Adrenal gland (tissue), 19 donors: Measurements from ENCODE around the gene DIAPH2. TPM values are rescaled to one million over a fixed set of nuclear protein-coding genes. Genes with fewer than 3 reads are reported as not detected.
A peak's percentile ranks its signal among the peaks of the same experiment; 100 is the strongest.

Experiments
- DNase-seq, 7 donors: peaks; one replicate each; pipeline ENCODE4 v3.0.0-alpha.2; 2019 to 2020
- H3K27ac ChIP-seq, 5 donors: fragments of 200-600 bp; sonication (generic) in 4 of 5; 1 replicate in 3 of 5; 2 replicates in 2 of 5; pipeline versions ENCODE4 v1.5.1 to v1.8.0; 2016 to 2020; ENCODE audit warnings: mild to moderate bottlenecking in 1 of 5
- H3K27me3 ChIP-seq: fragments of 200-600 bp; 2 replicates; pipeline ENCODE4 v1.8.0; 2021
- H3K36me3 ChIP-seq, 2 donors: fragments of 200-600 bp; replicated peaks in 1 of 2; 1 replicate in 1 of 2; 2 replicates in 1 of 2; pipeline versions ENCODE4 v1.5.1 to v1.8.0; 2018 to 2022
- H3K4me1 ChIP-seq, 2 donors: fragments of 200-600 bp; replicated peaks in 1 of 2; 1 replicate in 1 of 2; 2 replicates in 1 of 2; pipeline versions ENCODE4 v1.5.1 to v1.8.0; 2018 to 2021
- H3K4me3 ChIP-seq, 4 donors: fragments of 200-600 bp; sonication (generic) in 3 of 4; one replicate each; pipeline ENCODE4 v1.5.1; 2016 to 2018
- H3K9me3 ChIP-seq, 3 donors: fragments of 200-600 bp; sonication (generic) in 1 of 3; replicated peaks in 1 of 3; 1 replicate in 2 of 3; 2 replicates in 1 of 3; pipeline versions ENCODE4 v1.5.1 to v1.8.0; 2016 to 2021
- POLR2A ChIP-seq, 2 donors: fragments of 450-650 bp; IDR thresholded peaks; one replicate each; pipeline ENCODE4 v1.6.1; 2017; ENCODE audit warnings: antibody characterized with exemption in 2 of 2, mild to moderate bottlenecking in 2 of 2, moderate library complexity in 1 of 2
- WGBS, 4 donors: extraction: QIAGEN DNeasy Blood & Tissue Kit in 2 of 4; methylation state at CpG; one replicate each; pipeline versions ENCODE4 v1.1.5 to v1.1.7; 2013 to 2017; 5-methylcytosine and 5-hydroxymethylcytosine counted together
- intact Hi-C, 2 donors: fragments of 100-400 bp; cut with DNase I; formaldehyde crosslinking; loops; one replicate each; pipeline versions ENCODE4 v1.14.1 to v1.15.0; 2022 to 2023
- long read RNA-seq, 10 donors: library from polyadenylated mRNA in 3 of 10; unstranded in 2 of 10; stranded (forward) in 1 of 10; transcript quantifications; one replicate each; pipeline ENCODE4 v2.0.0 and lab custom pipeline, GENCODE V29; 2021 to 2026
- polyA plus RNA-seq, 3 donors: library from polyadenylated mRNA; stranded (reverse); fragments of 200-250 nt in 2 of 3; fragments of 350-450 nt in 1 of 3; fragmentation: Illumina TruSeq in 1 of 3; extraction: RNeasy Lipid Tissue Mini Kit (QIAGEN cat#74804) in 1 of 3; gene quantifications; one replicate each; pipeline ENCODE4 v1.2.3, GENCODE V29; 2013 to 2014
- total RNA-seq, 9 donors: library from RNA; depleted of rRNA in 4 of 9; stranded (reverse); fragments of >200 nt in 4 of 9; fragments of 120-200 nt in 1 of 9; fragmentation: NEBNext Ultra II Directional in 1 of 9; extraction: Animal tissue kit (Norgen Biotek cat#: 25700) in 1 of 9; gene quantifications; one replicate each; pipeline versions ENCODE4 v1.1.0 to v1.2.4, GENCODE V29; 2013 to 2023
- TF ChIP-seq, protein P1 (sequence below), 6 experiments: fragments of 450-650 bp in 4 of 6; fragments of 200-600 bp in 2 of 6; sonication (generic) in 1 of 6; IDR thresholded peaks; 1 replicate in 5 of 6; 2 replicates in 1 of 6; pipeline versions ENCODE4 v1.5.1 to v1.8.0; 2016 to 2021; ENCODE audit warnings: antibody characterized with exemption in 6 of 6, mild to moderate bottlenecking in 2 of 6, moderate library complexity in 1 of 6
- donor health status: healthy with polysubstance abuse.
- donor health status: Bipolar disorder and iron deficiency.
- donor health status: DM: yes; HTN: yes; CAD: no.
- donor health status: DM: no; HTN: no; CAD: no.
- donor health status: DM: no; HTN: no; CAD: no.
- donor health status: DM: yes; HTN: yes; CAD: no.

Gene DIAPH2
- total RNA-seq = 10 to 100 TPM; 11.2 to 33.3 (median 14.1) TPM
- polyA plus RNA-seq = 1 to 10 TPM; 3.2 to 8.2 (median 5.3) TPM
- long read RNA-seq, donor 1 = 0 reads
- long read RNA-seq, donor 2, full-length matches to known transcripts = 1 of 1 reads
- long read RNA-seq, donor 2, partial matches to known transcripts = 0 of 1 reads
- long read RNA-seq, donor 2, other reads (novel, unspliced or antisense) = 0 of 1 reads
- long read RNA-seq, donor 3, full-length matches to known transcripts = 1 of 1 reads
- long read RNA-seq, donor 3, partial matches to known transcripts = 0 of 1 reads
- long read RNA-seq, donor 3, other reads (novel, unspliced or antisense) = 0 of 1 reads
- long read RNA-seq, donor 4, partial matches to known transcripts = 0 of 1 reads
- long read RNA-seq, donor 4, other reads (novel, unspliced or antisense) = 1 of 1 reads
- long read RNA-seq, donor 5, partial matches to known transcripts = 2 of 4 reads
- long read RNA-seq, donor 5, other reads (novel, unspliced or antisense) = 1 of 4 reads
- long read RNA-seq, donor 6, full-length matches to known transcripts = 1 of 4 reads
- long read RNA-seq, donor 6, partial matches to known transcripts = 0 of 4 reads
- long read RNA-seq, donor 6, other reads (novel, unspliced or antisense) = 3 of 4 reads
- long read RNA-seq, donor 7 = 0 reads
- long read RNA-seq, donor 8 = 0 reads
- long read RNA-seq, donor 9 = 0 reads
- long read RNA-seq, donor 10 = 0 reads

- peak; percentile 67 to 87 (median 81) for DNase-seq
- Histone ChIP-seq H3K27ac (peak within 1 kb of the TSS in 3 of 5 donors; percentile 51 to 66 (median 64)), H3K9me3 (no peaks in the 10 kb centered on the region), H3K4me1 (no peaks in the 10 kb centered on the region), H3K27me3 (no peaks in the 10 kb centered on the region), H3K36me3 (no peaks in the 10 kb centered on the region), H3K4me3 (peak within 1 kb of the TSS in 3 of 4 donors; percentile 18 to 68 (median 36))
- intact Hi-C loops = no loop called here
- 1 to 23% (median 7%) methylated on average over 33 to 57 of the region's 57 CpGs; no CpG with 5 or more reads in 1 of the 4 donors for WGBS, 4 donors
- TF ChIP-seq, protein P1, sequence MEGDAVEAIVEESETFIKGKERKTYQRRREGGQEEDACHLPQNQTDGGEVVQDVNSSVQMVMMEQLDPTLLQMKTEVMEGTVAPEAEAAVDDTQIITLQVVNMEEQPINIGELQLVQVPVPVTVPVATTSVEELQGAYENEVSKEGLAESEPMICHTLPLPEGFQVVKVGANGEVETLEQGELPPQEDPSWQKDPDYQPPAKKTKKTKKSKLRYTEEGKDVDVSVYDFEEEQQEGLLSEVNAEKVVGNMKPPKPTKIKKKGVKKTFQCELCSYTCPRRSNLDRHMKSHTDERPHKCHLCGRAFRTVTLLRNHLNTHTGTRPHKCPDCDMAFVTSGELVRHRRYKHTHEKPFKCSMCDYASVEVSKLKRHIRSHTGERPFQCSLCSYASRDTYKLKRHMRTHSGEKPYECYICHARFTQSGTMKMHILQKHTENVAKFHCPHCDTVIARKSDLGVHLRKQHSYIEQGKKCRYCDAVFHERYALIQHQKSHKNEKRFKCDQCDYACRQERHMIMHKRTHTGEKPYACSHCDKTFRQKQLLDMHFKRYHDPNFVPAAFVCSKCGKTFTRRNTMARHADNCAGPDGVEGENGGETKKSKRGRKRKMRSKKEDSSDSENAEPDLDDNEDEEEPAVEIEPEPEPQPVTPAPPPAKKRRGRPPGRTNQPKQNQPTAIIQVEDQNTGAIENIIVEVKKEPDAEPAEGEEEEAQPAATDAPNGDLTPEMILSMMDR (IDR thresholded peaks at IDR 0.05) = peak in 4 of 6 experiments; percentile 16 to 39 (median 29)
- peak in 1 of 2 donors; percentile 34 for TF ChIP-seq POLR2A (IDR thresholded peaks at IDR 0.05)
These were observed at the start of gene DIAPH2 for GRCh38 chrX:96684339-96685209. Gene DIAPH2 (plus strand): TSS chrX:96684842.

GRCh38 chrX:96650023-96650422 lies 34.6 kb upstream of the DIAPH2 start:
- TF ChIP-seq, protein P1 (IDR thresholded peaks at IDR 0.05) = no peak
- no peak for TF ChIP-seq POLR2A (IDR thresholded peaks at IDR 0.05)
- H3K9me3 ChIP-seq = no peaks in the 10 kb centered on the region
- no peak for DNase-seq
- no peak overlapping the region for H3K4me3 ChIP-seq
- no peaks in the 10 kb centered on the region for H3K36me3 ChIP-seq
- intact Hi-C loops = no loop called here
- H3K27ac ChIP-seq = no peak overlapping the region
- 75 to 88% (median 83%) methylated on average over 2 of the region's 2 CpGs for WGBS, 4 donors
- peaks cover 8% of the 10 kb centered on the region for H3K27me3 ChIP-seq
- no peaks in the 10 kb centered on the region for H3K4me1 ChIP-seq

- intact Hi-C loops = no loop called here
- Histone ChIP-seq H3K36me3 (no peaks in the 10 kb centered on the region), H3K27ac (no peak overlapping the region), H3K27me3 (peaks cover 18% of the 10 kb centered on the region), H3K4me1 (no peaks in the 10 kb centered on the region), H3K4me3 (no peak overlapping the region), H3K9me3 (no peaks in the 10 kb centered on the region)
- WGBS, 4 donors = 69 to 87% (median 78%) methylated on average over 14 to 20 of the region's 20 CpGs
- TF ChIP-seq, protein P1 (IDR thresholded peaks at IDR 0.05) = no peak
- no peak for TF ChIP-seq POLR2A (IDR thresholded peaks at IDR 0.05)
- DNase-seq = no peak
These were observed 28.6 kb upstream of the DIAPH2 start for GRCh38 chrX:96655947-96656623.
